ENCODE results near the gene GNG11. TPM values are rescaled to one million over a fixed set of nuclear protein-coding genes. Genes with fewer than 3 reads are reported as not detected.

GNG11 gene
- total RNA-seq, 1 experiment from 2014 or later = 92.7 TPM

DNA sequence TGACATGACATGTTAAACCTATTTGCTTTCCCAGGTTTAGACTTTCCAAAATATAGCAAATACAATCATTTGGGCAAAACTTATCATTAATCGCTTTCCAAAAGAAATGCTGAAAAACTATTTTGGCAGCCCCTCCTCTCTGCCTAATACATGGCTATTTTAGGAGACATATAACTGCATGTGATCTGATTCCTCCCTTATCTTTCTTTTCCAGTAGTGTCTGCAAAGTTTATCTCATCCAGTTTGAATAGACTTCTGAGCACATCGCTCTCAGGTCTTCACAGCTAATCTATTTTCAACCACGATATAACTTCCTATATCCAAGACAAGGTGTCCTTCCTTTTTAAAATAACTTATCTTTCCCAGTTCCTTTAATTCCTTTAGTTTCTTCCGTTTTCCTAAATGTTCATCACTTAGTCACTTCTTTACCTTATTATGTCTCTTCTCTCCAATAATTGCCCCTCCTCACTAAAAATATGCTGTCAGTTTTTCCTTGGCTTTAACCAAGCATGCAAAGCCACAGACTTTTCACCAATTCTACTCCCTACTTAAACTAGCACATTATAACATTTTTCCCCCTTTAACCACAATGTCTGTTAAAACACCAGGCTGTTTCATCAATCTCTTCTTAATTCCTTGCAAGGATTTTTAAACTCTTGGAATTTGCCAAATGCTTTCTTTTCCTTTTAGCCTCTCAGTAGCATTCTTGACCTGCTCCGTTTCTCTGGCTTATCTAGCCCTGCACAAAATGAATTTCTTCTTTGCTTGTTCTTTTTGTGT lies 24.4 kb downstream of the GNG11 start:
- no peak for DNase-seq (ENCODE audit: low read depth)

DNA sequence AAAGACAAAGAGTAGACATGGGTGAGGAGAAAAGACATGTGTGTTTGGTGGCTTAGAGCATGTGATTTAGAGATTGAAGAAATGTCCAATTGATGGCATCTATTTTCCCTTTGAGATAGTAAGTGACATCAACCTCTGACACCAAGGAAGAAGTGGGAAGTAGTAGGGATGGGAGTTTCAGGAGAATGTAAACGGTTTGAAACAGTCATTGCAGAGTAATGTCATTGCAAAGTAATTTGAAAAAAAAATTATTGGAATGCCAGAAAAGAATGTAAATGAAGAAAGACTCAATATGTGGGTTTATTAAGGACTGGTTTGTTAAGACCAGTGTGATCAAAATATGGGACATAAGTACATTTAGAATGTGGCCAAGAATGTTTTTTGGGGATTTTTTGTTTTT lies 26.6 kb downstream of the GNG11 start:
- DNase-seq (ENCODE audit: low read depth) = no peak

DNA sequence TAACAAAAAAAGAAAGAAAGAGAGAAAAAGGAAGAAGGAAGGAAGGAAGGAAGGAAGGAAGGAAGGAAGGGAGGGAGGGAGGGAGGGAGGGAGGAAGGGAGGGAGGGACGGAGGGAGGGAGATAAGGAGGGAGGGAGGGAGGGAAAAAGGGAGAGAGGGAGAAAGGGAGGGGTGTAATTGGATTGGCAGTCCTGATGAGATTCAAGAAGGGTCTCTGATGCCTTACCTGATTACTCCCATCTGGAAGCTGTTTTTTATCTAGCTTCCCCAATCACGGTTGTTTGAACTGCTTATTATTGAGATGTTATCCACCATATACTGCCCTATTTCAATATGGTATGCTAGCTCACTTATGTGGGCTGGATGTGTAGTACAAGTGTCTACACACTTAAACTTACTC lies 27.3 kb downstream of the GNG11 start:
- no peak for DNase-seq (ENCODE audit: low read depth)

GRCh38 chr7:93949423-93949822 lies 27.9 kb downstream of the GNG11 start:
- peak; percentile 77 for DNase-seq (ENCODE audit: low read depth)

GRCh38 chr7:93955304-93955703 lies 33.8 kb downstream of the GNG11 start:
- no peak for DNase-seq (ENCODE audit: low read depth)

GRCh38 chr7:93957767-93958166 lies 36.2 kb downstream of the GNG11 start:
- DNase-seq (ENCODE audit: low read depth) = no peak

- peak; percentile 61 for DNase-seq (ENCODE audit: low read depth)
Measured at GRCh38 chr7:93958216-93958615, 36.7 kb downstream of the GNG11 start.

DNA sequence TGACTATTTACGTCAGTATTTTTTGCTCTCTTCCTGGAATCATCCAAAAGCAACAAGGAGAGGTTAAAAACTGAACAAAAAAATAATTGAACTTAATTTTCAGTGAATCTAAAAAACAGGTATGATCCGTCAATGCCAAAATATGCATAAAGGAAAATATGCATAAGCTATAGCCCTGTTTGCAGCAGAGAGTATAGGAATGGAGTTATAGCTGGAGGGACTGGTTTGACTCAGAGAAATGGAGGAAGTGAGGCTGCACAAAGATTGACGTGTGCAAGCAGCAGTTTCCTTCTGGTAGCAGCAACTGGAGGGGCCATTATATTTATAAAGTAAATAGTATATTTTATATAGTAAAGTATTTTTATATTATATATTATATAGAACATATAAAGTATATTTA lies 37.1 kb downstream of the GNG11 start:
- no peak for DNase-seq (ENCODE audit: low read depth)

DNA sequence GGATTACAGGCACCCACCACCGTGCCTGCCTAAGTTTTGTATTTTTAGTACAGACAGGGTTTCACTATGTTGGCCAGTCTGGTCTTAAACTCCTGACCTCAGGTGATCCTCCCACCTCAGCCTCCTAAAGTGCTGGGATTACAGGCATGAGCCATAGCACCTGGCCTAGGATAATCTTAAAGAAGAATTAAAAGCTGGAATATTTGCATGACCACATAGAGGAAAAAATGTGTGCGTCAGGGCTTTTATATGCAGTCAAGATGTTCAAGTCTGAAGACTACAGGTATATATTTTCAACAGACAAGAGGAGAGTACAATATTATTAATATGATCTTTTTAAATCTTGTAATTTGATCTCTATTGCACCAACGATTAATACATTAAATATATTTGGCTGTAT lies 39.5 kb downstream of the GNG11 start:
- DNase-seq (ENCODE audit: low read depth) = no peak

DNA sequence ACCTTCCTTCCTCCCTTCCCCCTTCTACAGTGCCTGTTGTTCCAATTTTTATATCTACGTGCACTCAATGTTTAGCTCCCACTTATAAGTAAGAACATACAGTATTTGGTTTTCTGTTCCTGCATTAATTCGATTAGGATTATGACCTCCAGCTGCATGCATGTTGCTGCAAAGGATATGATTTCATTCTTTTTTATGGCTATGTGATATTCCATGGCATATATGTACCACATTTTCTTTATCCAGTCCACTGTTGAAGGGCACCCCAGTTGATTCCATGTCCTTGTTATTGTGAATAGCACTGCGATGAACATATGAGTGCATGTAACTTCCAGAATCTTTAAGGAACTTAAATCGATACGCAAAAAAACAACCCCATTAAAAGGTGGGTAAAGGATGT lies 42.7 kb downstream of the GNG11 start:
- DNase-seq (ENCODE audit: low read depth) = no peak

- DNase-seq (ENCODE audit: low read depth) = no peak
Measured at GRCh38 chr7:93964813-93965212, 43.3 kb downstream of the GNG11 start.

DNA sequence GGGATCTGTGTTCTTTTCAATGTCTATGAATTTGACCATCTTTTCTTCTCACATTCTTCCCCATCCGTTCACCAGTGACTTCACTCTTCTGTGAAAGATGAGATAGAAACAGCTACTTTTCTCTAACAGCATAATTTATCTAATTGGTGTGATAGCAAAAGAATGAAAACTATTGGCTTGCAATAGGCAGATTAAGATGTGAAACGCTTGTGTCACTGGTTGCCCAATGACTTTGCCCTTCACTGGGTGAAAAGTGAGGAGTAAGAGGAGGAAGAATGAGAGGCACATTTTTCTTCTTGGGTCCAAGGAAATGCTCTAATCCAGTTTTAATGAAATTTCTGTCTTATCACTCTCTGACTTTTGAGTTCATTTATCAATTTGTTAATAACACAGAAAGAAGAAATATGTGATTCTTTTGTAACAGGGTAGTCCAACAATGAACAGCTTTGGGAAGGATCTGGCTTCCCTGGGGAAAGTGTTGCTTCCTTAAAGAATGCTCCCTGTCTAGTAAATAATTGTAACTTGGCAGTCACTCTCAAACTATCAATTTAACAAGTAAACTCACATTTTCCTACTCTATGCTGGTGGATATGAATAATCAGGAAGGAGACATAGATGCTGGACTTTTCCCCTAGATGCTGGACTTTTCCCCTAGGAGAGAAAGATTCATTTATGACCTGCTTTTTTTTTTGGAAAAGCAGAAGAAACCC lies 47.5 kb downstream of the GNG11 start:
- DNase-seq (ENCODE audit: low read depth) = no peak

- DNase-seq (ENCODE audit: low read depth) = no peak
Measured at GRCh38 chr7:93972029-93972725, 50.6 kb downstream of the GNG11 start.

DNA sequence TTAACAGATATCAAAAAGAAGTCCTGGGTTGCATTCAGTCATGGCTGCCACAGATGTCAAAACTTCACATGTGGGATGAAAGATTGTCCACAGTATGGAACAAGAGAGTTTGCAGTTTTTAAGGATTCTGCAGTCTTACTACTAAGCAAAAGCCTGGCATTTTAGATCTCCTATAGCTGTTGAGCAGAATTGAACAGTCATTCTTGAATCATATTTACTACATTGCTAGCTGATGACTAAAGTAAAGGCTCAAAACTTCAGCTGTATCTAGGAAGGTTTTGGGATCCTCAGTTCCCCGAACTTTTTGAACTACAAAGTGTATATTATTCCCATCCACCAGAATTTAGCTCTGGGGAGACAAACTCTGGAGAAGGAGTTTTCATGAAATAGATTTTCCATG lies 51.6 kb downstream of the GNG11 start:
- DNase-seq (ENCODE audit: low read depth) = peak; percentile 58

- peak; percentile 48 for DNase-seq (ENCODE audit: low read depth)
Measured at GRCh38 chr7:93977211-93977950, 55.8 kb downstream of the GNG11 start.

Other genes with a start within 250 kb of the GNG11 start
- gene TFPI2, start 31.0 kb upstream of the GNG11 start, total RNA-seq (2014; rRNA removed) = 208 and 253 TPM in 2 replicates
- not detected in 2 replicates for gene GNGT1, start 15.2 kb upstream of the GNG11 start, total RNA-seq (2014; rRNA removed)
- gene BET1, start 82.6 kb downstream of the GNG11 start, total RNA-seq (2014; rRNA removed) = 42.6 and 44.3 TPM in 2 replicates

Measured in LHCN-M2 (cell line).